ENCODE data around the gene RHOH. TPM values are rescaled to one million over a fixed set of nuclear protein-coding genes. Genes with fewer than 3 reads are reported as not detected.

RHOH gene
- total and polyA plus RNA-seq, 9 of the 15 experiments (the other 6 are each of a cell fraction or from before 2014, with no cell fraction given), result 14.3 to 37.7 (median 23.2) TPM

DNA sequence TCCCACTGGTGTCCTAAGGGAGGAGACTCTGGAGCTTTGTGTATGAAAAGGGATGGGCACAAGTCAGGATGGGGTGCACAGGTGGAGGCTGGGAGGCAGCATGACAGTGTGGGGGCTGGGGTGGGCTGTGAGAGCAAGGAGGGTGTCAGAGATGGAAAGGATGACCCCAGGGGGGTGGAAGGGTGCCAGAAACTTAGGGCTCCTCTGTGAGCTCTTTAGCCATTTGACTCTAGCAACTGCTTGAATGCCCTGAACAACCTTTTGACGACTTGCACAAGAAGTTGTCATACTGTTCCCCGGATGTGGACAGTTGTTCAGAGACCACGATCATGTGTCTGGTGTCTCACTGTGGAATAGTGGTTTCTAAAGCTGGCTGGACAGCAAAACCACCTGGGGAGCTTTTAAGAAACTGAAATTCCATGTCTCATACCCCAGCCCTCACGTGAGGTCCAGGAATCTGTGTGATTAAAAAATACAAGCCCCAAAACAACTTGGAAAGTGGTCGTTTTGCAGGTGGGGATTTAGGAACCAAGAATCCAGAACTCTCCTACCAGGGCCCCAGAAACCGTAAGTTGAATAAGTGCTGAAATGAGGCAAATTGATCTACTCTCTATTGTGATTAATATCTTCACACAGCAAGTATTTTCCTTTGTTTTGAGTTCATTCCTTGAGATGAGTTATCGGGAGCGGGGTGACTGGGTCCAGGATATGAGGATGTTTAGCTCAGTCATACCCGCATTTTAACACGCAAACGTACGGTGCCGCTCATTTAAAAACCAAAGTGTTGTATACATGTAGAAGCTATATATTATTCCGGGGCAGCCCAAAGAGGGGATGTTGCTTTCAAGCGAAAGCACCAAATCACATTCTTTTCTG is 3.4 kb downstream of the RHOH start (continued):
- TF ChIP-seq RBM14 (IDR thresholded peaks at IDR 0.05; ENCODE audit: borderline replicate concordance, insufficient read depth, low read depth, low read length), result no peak
- TF ChIP-seq RAD21 (CRISPR knock-in tag; conservative IDR thresholded peaks at IDR 0.05 in 1 of 2, IDR thresholded peaks at IDR 0.05 in 1 of 2), result 0 out of 4 replicates have a peak, but pooled peaks of 1 of the 2 experiments have one; percentile 9
- TF ChIP-seq, protein P1, sequence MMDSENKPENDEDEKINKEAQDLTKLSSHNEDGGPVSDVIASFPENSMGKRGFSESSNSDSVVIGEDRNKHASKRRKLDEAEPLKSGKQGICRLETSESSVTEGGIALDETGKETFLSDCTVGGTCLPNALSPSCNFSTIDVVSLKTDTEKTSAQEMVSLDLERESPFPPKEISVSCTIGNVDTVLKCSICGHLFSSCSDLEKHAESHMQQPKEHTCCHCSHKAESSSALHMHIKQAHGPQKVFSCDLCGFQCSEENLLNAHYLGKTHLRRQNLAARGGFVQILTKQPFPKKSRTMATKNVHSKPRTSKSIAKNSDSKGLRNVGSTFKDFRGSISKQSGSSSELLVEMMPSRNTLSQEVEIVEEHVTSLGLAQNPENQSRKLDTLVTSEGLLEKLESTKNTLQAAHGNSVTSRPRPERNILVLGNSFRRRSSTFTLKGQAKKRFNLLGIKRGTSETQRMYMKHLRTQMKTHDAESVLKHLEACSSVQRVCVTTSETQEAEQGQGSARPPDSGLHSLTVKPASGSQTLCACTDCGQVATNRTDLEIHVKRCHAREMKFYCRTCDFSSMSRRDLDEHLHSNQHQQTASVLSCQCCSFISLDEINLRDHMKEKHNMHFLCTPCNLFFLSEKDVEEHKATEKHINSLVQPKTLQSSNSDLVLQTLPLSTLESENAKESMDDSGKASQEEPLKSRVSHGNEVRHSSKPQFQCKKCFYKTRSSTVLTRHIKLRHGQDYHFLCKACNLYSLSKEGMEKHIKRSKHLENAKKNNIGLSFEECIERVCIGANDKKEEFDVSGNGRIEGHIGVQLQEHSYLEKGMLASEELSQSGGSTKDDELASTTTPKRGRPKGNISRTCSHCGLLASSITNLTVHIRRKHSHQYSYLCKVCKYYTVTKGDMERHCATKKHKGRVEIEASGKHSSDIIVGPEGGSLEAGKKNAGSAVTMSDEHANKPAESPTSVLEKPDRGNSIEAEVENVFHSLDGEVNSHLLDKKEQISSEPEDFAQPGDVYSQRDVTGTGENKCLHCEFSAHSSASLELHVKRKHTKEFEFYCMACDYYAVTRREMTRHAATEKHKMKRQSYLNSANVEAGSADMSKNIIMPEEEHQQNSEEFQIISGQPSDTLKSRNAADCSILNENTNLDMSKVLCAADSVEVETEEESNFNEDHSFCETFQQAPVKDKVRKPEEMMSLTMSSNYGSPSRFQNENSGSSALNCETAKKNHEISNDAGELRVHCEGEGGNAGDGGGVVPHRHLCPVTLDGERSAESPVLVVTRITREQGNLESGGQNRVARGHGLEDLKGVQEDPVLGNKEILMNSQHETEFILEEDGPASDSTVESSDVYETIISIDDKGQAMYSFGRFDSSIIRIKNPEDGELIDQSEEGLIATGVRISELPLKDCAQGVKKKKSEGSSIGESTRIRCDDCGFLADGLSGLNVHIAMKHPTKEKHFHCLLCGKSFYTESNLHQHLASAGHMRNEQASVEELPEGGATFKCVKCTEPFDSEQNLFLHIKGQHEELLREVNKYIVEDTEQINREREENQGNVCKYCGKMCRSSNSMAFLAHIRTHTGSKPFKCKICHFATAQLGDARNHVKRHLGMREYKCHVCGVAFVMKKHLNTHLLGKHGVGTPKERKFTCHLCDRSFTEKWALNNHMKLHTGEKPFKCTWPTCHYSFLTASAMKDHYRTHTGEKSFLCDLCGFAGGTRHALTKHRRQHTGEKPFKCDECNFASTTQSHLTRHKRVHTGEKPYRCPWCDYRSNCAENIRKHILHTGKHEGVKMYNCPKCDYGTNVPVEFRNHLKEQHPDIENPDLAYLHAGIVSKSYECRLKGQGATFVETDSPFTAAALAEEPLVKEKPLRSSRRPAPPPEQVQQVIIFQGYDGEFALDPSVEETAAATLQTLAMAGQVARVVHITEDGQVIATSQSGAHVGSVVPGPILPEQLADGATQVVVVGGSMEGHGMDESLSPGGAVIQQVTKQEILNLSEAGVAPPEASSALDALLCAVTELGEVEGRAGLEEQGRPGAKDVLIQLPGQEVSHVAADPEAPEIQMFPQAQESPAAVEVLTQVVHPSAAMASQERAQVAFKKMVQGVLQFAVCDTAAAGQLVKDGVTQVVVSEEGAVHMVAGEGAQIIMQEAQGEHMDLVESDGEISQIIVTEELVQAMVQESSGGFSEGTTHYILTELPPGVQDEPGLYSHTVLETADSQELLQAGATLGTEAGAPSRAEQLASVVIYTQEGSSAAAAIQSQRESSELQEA (IDR thresholded peaks at IDR 0.05; ENCODE audit: low read depth), result no peak
- no peak; the same call in 1 of the 2 replicates for TF ChIP-seq CXXC5 (CRISPR knock-in tag; IDR thresholded peaks at IDR 0.05)
- TF ChIP-seq, protein P2, sequence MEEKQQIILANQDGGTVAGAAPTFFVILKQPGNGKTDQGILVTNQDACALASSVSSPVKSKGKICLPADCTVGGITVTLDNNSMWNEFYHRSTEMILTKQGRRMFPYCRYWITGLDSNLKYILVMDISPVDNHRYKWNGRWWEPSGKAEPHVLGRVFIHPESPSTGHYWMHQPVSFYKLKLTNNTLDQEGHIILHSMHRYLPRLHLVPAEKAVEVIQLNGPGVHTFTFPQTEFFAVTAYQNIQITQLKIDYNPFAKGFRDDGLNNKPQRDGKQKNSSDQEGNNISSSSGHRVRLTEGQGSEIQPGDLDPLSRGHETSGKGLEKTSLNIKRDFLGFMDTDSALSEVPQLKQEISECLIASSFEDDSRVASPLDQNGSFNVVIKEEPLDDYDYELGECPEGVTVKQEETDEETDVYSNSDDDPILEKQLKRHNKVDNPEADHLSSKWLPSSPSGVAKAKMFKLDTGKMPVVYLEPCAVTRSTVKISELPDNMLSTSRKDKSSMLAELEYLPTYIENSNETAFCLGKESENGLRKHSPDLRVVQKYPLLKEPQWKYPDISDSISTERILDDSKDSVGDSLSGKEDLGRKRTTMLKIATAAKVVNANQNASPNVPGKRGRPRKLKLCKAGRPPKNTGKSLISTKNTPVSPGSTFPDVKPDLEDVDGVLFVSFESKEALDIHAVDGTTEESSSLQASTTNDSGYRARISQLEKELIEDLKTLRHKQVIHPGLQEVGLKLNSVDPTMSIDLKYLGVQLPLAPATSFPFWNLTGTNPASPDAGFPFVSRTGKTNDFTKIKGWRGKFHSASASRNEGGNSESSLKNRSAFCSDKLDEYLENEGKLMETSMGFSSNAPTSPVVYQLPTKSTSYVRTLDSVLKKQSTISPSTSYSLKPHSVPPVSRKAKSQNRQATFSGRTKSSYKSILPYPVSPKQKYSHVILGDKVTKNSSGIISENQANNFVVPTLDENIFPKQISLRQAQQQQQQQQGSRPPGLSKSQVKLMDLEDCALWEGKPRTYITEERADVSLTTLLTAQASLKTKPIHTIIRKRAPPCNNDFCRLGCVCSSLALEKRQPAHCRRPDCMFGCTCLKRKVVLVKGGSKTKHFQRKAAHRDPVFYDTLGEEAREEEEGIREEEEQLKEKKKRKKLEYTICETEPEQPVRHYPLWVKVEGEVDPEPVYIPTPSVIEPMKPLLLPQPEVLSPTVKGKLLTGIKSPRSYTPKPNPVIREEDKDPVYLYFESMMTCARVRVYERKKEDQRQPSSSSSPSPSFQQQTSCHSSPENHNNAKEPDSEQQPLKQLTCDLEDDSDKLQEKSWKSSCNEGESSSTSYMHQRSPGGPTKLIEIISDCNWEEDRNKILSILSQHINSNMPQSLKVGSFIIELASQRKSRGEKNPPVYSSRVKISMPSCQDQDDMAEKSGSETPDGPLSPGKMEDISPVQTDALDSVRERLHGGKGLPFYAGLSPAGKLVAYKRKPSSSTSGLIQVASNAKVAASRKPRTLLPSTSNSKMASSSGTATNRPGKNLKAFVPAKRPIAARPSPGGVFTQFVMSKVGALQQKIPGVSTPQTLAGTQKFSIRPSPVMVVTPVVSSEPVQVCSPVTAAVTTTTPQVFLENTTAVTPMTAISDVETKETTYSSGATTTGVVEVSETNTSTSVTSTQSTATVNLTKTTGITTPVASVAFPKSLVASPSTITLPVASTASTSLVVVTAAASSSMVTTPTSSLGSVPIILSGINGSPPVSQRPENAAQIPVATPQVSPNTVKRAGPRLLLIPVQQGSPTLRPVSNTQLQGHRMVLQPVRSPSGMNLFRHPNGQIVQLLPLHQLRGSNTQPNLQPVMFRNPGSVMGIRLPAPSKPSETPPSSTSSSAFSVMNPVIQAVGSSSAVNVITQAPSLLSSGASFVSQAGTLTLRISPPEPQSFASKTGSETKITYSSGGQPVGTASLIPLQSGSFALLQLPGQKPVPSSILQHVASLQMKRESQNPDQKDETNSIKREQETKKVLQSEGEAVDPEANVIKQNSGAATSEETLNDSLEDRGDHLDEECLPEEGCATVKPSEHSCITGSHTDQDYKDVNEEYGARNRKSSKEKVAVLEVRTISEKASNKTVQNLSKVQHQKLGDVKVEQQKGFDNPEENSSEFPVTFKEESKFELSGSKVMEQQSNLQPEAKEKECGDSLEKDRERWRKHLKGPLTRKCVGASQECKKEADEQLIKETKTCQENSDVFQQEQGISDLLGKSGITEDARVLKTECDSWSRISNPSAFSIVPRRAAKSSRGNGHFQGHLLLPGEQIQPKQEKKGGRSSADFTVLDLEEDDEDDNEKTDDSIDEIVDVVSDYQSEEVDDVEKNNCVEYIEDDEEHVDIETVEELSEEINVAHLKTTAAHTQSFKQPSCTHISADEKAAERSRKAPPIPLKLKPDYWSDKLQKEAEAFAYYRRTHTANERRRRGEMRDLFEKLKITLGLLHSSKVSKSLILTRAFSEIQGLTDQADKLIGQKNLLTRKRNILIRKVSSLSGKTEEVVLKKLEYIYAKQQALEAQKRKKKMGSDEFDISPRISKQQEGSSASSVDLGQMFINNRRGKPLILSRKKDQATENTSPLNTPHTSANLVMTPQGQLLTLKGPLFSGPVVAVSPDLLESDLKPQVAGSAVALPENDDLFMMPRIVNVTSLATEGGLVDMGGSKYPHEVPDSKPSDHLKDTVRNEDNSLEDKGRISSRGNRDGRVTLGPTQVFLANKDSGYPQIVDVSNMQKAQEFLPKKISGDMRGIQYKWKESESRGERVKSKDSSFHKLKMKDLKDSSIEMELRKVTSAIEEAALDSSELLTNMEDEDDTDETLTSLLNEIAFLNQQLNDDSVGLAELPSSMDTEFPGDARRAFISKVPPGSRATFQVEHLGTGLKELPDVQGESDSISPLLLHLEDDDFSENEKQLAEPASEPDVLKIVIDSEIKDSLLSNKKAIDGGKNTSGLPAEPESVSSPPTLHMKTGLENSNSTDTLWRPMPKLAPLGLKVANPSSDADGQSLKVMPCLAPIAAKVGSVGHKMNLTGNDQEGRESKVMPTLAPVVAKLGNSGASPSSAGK (IDR thresholded peaks at IDR 0.05), result peak; percentile 32

All from K562 (cell line).